CD4-positive, alpha-beta T cell treated with Interleukin-10 for 1 hour (primary cell): ENCODE data around the gene MAGEA2B.
"Not testable (repeated sequence)": the region's sequence is repeated elsewhere in the genome, so short reads cannot be mapped to it uniquely, and the experiment has no call there.

Experiments used
- DNase-seq: peaks from one replicate; pipeline ENCODE4 v3.0.0-alpha.2; 2020

Gene MAGEA2B

GRCh38 chrX:152713815-152714787 is at the start of gene MAGEA2B:
Gene MAGEA2B (plus strand): TSS chrX:152714628. CDS start chrX:152717107, 2,479 bp downstream.
- not testable (repeated sequence) for DNase-seq

DNA sequence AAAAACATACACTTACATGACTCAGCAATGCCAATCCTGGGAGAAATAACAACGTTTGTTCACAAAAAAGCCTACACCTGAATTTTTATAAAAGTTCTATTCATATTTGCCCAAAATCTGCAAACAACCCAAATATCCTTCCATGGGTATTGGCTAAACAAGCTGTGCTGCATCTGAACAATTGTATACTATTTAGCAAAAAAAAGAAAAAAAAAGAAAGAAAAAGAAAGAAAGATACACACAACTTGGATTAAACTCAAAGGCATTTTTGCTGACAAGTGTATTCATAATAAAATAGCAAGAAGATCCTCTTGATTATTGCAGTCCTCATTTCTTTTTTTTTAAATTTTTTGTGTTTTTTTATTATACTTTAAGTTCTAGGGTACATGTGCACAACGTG is 40.3 kb upstream of the MAGEA2B start:
- no peak for DNase-seq

- not testable (repeated sequence) for DNase-seq
Observed at GRCh38 chrX:152674652-152675051, 39.8 kb upstream of the MAGEA2B start.

DNA sequence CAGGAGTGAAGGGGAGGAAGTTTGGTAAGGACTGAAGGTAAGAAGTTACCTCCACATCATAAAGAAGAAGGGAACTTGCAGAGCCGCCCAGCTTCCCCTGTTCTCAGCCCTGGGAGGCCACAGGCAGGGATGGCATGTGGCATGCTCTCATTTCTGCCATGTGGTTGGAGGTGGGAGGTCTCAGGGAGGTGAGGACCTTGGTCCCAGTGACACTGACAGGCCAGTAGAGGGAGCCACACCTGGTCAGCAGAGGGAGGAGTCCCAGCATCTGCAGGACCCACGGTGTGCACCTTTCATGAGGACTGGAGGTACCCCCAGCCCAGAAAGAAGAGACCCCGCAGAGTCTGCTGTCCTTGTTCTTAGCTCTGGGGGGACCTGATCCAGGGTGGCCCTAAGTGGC is 33.4 kb upstream of the MAGEA2B start:
- not testable (repeated sequence) for DNase-seq

DNA sequence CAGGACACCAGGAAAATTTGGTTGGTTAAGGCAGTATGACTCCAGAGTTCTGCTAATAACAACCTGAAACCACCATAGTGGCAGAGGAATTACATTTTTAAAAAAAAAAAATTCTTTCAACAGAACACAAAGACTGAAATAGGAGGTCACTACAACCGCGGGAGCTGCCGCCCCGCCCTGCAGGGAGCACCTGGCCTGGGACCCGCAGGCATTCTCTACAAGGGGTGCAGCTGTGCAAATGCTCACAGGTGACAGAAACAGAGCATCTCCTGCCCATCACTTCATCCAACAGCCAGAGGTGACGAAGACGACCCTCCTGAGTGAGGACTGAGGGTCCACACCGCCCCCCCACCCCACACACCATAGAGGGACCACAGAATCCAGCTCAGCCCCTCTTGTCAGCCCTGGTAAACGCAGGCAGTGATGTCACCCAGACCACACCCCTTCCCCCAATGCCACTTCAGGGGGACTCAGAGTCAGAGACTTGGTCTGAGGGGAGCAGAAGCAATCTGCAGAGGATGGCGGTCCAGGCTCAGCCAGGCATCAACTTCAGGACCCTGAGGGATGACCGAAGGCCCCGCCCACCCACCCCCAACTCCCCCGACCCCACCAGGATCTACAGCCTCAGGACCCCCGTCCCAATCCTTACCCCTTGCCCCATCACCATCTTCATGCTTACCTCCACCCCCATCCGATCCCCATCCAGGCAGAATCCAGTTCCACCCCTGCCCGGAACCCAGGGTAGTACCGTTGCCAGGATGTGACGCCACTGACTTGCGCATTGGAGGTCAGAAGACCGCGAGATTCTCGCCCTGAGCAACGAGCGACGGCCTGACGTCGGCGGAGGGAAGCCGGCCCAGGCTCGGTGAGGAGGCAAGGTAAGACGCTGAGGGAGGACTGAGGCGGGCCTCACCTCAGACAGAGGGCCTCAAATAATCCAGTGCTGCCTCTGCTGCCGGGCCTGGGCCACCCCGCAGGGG is 16.2 kb upstream of the MAGEA2B start, which contains the start of gene MAGEA3:
Gene MAGEA3 (plus strand): TSS at position 843 of the 980 bp plus-strand sequence. CDS start 2,039 bp downstream, outside the sequence.
- not testable (repeated sequence) for DNase-seq

- DNase-seq, result not testable (repeated sequence)
Observed at GRCh38 chrX:152700390-152700789, 14.0 kb upstream of the MAGEA2B start.

DNA sequence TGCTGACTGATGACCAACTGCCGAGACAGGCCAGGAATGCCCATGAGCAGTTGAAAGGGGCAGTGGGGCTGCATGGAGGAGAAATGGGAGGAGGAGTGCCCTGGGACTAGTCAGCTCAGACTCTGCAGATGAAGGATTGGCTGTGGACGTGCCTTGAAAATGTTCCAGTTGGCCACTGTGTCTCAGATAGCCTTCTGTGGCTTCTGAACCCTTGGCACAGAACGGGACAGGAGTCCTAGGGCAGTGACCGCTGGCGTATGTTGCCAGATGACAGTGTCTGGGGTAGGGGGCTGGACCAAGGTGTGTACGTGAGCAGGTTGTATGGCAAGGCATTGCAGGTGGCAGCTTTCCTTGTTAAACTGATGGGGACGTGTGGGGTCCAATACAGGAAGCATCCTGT is 7.9 kb upstream of the MAGEA2B start:
- not testable (repeated sequence) for DNase-seq

DNA sequence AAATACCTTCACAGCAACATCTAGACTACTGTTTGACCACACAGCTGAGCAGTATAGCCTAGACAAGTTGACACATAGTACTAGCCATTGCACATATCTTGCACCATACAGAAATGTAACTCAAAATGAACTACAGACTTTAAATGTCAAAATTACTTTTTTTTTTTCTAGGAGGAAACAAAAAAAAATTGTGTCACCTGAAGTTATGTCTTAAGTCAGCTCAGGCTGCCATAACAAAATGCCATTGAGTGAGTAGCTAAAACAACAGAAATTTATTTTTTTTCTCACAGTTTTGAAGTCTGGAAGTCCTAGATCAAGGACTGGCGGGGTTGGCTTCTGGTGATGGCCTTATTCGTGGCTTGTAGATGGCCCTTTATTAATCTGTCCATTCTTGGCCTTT is 5.3 kb upstream of the MAGEA2B start, which contains the start of gene CSAG2:
Gene CSAG2 (minus strand): TSS at position 101 of the 400 bp plus-strand sequence. CDS start 161 bp downstream, outside the sequence.
- not testable (repeated sequence) for DNase-seq

- DNase-seq, result not testable (repeated sequence)
Observed at GRCh38 chrX:152713195-152713594, 1.2 kb upstream of the MAGEA2B start.

DNA sequence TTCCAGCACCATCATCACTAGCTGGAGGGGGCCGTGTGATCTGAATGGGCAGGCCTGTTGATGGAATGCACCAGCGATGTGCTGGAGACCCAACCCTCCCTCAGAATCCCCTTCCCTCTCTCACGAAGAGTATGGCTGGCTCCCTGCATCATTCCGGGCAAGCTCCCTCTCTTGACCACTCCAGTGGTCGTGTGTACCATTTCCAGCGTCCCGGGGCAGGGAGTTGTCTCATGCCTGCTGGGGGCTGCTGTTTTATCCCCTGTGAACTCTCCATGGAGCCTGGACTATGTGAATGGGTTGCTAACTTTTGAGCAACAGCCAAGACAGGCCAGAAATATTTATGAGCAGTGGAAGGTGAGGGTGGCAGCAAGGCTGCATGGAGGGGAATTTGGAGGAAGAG is 11.0 kb downstream of the MAGEA2B start:
- DNase-seq, result no peak

- no peak for DNase-seq
Observed at GRCh38 chrX:152733261-152733975, 19.0 kb downstream of the MAGEA2B start, which contains the start of the genes CSAG1 and MAGEA12. Gene CSAG1 (minus strand): TSS chrX:152733721. CDS start chrX:152732460, 1,261 bp downstream. Gene MAGEA12 (plus strand): TSS chrX:152733757. CDS start chrX:152736162, 2,405 bp downstream.

GRCh38 chrX:152734143-152734858 is 19.9 kb downstream of the MAGEA2B start:
- DNase-seq, result not testable (repeated sequence)

- no peak for DNase-seq
Observed at GRCh38 chrX:152735101-152735500, 20.7 kb downstream of the MAGEA2B start.

DNA sequence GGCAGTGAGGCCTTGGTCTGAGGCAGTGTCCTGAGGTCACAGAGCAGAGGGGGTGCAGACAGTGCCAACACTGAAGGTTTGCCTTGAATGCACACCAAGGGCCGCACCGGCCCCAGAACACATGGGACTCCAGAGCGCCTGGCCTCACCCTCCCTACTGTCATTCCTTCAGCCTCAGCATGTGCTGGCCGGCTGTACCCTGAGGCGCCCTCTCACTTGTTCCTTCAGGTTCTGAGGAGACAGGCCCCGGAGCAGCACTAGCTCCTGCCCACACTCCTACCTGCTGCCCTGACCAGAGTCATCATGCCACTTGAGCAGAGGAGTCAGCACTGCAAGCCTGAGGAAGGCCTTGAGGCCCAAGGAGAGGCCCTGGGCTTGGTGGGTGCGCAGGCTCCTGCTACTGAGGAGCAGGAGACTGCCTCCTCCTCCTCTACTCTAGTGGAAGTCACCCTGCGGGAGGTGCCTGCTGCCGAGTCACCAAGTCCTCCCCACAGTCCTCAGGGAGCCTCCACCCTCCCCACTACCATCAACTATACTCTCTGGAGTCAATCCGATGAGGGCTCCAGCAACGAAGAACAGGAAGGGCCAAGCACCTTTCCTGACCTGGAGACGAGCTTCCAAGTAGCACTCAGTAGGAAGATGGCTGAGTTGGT is 21.6 kb downstream of the MAGEA2B start:
- no peak for DNase-seq

GRCh38 chrX:152736528-152736927 is 22.1 kb downstream of the MAGEA2B start:
- DNase-seq, result not testable (repeated sequence)

DNA sequence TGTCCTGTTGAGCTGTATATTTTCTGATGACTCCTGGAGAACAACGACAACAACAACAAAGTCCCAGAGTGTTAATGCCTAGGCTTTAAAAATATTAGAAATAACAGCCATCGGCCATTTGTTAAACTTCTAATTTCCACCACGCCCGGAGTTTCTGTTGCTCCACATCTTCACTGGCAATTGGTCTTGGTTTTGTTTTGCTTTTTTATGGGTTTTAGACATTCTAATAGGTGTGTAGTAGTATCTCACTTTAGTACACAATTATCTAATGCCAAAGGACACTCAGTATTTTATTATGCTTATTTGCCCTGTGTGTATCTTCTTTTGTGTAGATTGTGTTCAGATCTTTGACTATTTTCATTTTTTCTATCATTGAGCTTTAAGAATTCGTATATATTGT is 24.1 kb downstream of the MAGEA2B start:
- DNase-seq, result no peak

- DNase-seq, result not testable (repeated sequence)
Observed at GRCh38 chrX:152753686-152754650, 39.5 kb downstream of the MAGEA2B start, which contains the start of gene MAGEA2. Gene MAGEA2 (minus strand): TSS chrX:152753842. CDS start chrX:152751363, 2,479 bp downstream.

DNA sequence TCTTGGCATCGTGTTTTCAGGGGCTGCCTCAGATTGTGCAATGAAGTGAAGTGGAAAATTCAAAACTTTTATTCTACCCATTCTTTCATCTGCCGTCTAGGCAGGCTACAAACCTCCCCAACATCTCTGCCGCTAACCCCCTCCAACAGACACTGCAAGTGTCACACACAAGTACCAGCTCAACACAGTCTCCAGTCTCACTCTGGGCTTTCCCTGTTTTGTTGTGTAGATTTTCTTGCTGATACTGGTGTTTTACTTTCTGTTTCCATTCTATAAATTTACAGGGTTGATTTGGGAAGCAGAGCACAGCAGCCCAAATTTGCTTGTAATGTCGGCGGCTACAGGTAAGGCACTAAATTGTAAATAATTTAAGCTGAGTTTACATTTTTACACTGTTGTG is 40.4 kb downstream of the MAGEA2B start:
- not testable (repeated sequence) for DNase-seq

GRCh38 chrX:152758918-152759317 is 44.5 kb downstream of the MAGEA2B start, which contains the start of gene CSAG3:
Gene CSAG3 (plus strand): TSS chrX:152759218.
- DNase-seq, result not testable (repeated sequence)
